CD4-positive, alpha-beta T cell treated with Interleukin-1 beta for 1 hour (primary cell): ENCODE results near the gene MOB1A.
"Not testable (repeated sequence)": the region's sequence is repeated elsewhere in the genome, so short reads cannot be mapped to it uniquely, and the experiment has no call there.

Source experiments
- DNase-seq, 2 donors: peaks; one replicate each; pipeline ENCODE4 v3.0.0-alpha.2; 2020 to 2022

MOB1A gene

DNA sequence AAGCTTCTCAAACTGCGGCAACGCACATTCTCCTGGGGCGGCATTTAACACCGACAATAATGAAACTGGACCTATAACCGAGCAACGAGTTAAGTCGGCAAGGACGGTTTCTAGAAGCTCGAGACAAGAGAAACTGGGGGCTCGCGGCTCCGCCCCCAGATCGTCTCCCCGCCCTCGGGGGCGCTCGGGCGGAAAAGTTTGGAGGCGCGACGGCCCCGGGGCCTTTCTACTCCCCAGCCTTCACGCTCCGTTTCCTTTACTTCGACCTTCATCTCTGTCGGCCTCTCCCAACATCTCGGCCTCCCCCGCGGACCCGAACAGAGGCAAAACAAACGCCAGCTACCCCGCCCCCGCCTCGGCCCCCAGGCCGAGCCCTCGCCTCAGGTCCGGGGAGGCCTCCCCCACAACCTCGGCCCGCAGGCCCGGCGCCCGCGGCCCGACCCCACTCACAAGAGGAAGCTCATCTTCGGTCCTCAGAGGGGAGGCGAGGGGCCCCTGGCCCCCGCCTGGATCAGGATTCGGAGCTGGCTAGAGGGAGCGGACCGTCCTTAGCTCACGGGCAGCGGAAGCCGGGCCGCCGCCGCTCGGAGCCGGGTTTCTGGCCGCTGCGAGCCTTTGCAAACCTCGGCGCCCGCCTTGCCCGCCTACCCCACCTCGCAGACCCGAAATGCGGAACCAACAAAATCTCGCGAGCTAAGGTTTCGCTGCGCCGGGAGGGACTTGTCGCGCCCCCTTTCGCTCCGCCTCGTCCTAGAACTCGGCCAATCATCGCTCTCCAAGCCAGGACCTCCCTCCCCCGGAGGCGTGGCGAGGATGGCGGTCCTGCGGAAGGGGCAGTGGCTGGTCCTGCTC, at the start of gene MOB1A:
Gene MOB1A (minus strand): TSS at position 669 of the 852 bp plus-strand sequence. CDS start 205 bp downstream, at position 464.
- peak; percentile 97 to 98 for DNase-seq

DNA sequence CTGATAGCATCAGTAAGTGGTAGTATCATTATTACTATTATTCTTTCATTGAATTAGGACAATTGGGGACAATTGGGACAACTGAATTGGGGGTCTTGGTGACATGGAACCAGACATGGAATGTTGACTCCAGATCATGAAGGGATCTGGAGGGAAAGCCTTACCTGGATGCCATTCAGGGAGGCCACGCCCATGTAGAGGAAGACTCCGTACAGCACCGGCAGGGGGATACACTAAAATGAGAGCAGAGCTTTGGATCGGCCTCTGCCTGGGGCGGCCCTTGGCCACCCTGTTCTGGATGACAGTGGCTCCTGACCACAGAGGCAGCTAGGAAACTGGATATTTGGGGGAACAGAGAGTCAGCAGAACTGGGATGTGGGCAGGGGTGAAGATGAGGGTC, 49.0 kb upstream of the MOB1A start:
- no peak for DNase-seq

DNA sequence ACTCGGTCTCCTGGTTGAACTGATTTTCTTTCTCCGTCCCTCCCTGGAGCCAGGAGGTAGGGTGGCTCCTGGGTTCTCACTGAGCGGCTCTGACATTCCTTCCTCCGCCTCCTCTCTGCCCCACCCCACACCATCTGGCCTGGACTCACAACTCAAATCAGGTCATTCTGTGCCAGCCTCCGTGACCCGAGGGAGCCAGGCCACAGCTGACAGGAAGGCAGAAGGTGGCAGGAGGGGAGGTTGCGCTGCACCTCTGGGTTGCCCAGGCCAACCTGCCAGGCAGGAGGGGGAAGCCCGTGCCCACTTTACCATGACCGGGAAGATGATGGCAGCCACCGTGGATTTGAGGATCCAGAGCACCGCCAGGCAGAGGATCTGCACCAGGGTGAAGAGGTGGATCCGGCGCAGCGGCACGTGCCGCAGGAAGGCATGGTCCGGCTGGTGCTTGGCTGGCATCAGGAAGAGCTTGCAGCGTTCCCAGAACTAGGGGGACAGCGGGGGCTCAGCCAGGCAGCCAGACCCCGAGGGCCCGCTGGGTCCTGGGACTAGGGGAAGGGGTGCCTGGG, 48.1 kb upstream of the MOB1A start:
- no peak for DNase-seq

DNA sequence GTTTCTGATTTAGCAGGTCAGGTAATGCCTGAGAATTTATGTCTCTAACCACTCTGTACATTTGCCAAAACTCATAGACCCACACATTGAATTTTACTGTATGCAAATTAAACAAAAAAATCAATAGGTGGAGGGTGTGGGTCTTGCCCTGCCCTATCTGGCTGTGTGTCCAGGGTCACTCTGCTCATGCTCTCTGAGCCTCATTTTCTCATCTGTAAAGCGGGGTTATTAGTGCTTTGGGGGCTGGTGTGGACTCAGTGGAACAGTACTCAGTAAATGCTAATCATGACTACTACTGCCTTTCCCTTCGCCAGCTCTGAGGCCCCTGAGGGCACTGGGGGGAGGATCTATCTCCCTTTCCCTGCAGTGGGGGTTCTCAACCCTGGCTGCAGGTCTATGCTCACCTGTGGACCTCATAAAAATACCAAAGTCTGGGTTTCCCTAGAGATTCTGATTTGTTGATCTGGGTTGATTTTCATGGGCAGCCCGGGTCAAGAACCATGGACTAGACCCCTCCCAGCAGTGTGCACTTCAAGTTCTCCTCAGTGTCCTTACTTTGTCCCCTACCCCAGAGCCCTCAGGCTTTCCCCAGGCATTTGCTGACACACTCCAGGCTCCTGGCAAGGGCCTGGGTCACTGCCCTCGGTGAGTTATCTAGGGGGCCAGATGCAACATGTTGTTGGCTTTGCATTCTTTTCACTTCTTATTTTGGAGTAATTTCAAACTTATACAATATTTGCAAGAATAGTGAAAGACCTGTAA, 47.2 kb upstream of the MOB1A start:
- no peak for DNase-seq

DNA sequence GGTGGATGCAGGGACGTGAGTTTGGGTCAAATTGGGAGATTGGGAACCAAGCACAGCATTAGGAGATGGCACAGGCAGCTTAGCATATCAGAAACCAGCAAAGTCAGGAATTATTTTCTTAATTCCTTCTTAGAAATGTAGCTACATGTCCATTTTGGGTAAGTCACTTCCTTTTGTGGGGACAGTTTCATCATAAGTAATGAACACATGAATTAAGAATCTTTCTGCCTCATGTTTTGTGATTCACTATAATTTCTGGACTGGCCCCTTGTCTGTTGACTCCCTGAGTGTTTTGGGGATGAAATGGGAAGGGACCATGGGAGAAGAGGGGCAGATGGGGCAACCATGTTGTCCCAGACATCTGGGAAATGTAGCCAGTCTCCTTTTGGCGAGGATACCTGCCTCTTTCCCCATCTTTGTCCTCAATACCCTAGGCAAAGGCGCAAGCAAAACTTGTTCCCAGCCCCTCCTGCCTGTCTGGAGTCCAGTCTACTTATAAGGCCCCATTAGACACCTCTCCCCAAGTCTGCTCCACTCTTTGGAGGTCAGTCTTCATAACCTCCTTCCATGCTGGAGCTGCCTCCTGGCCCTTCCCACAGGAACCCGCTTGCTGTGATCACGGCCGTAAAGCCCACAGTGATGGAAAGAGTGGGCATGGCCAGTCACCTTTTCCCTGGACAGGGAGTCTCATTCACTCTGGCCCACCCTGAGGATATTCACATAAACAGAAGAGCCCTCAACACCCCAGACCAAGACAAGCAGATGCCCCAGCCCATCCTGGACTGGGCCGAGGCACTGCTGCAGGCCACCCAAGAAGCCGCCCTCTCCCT, 45.5 kb upstream of the MOB1A start:
- no peak for DNase-seq

DNA sequence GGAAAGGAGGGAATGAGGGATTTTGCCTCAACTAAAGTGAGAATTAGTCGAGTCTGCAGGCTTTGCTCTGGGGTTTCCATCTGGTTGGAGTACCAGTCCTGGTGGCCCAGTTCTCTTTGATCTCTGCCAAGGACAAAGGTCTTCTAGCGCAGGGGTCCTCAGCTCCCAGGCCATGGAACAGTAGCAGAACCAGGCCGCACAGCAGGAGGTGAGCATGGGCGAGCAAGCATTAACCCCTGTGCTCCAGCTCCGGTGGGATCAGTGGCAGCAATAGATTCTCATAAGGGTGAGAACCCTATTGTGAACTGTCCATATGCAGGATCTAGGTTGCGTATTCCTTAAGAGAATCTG, 43.6 kb upstream of the MOB1A start:
- DNase-seq, result no peak

DNA sequence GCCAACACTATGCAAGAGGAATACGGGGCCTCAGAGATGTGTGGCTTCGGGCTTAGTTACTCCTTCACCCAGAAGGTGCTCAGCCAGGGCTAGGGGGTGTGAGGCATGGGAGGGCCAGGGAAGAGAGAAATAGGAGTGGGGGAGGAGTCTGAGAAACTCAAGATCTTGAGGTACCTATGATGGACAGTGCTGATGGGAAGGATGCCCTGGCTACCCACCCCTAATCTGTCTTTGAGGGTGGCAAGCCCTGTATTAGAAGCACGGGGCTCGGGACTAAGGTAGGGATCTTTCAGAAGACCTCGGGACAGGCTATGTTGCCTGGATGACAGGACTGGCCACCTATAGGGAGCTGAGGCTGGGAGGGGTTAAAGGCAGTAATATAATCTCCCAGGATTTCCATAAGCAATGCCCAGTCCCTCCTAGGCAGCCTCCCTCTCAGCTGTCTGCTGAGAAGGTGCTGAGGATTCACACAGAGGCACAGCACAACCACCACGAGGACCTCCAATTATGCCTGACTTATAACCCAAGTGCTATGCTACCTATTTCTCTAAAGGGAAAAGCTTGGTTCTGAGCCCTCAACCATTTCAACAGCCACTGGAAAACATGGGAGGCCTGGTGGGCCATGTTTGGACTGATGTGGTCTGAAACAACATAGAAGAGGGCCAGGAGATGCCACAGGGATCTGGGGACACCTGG, 43.1 kb upstream of the MOB1A start:
- DNase-seq, result no peak

DNA sequence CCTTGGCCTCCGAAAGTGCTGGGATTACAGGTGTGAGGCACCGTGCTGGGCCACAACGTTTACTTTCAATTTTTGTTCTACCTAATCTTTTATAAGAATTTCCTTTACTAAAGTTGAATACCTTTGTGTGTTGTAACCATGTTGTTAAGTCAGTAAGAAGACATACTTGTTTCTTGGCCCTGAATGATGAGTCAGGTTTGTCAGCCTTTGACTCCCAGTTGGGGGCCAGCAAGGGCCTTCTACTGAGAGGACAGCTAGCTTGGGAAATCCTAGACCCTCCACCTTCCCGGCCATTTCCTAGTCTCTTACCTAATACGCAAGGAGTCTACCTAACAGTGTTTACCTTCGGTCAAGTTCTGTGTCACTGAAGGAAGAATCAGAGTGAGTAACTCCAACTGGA, 42.4 kb upstream of the MOB1A start:
- DNase-seq, result no peak

DNA sequence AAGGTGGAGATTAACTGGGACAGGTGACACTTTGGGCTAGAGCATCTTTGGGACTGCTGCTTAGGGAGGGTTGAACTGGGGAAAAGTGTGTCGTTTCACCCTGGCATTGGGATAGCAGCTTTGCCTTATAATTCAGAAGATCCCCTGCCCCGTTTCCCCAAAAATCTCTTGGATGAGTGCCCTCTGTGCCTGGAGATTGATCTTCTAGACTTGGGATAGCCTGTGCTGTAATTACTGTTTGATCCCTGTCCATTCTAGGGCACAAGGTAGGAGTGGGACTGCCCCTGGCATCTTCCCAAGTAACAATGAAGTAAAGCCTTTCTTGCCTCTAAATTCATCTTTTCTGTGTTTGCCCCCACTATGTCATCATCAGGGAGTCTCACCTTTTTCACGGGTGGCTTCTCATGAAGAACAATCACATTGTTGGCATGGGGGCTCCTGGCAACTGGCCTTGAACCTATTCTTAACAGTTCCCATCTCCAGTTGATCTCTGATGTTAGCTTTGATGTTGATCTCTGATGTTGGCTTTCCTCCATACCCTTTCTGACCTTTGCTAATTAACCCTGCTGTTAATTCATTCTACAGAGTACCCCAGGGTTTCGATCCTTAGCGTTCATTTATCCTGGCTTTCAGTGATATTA, 41.3 kb upstream of the MOB1A start:
- no peak for DNase-seq

DNA sequence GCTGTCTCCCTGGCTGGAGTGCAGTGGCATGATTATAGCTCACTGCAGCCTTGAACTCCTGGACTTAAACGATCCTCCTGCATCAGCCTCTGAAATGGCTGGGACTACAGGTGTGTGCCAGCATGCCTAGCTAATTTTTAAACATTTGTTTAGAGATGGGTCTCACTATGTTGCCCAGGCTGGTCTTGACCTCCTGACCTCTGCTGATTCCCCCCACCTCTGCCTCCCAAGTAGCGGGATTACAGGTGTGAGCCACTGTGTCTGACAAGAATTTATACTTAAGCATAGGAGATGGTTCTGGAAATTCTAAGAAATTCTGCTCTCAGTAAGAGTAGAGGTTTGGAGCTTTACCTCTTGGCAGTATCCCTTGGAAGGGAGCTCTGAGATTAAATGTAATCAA, 38.0 kb upstream of the MOB1A start:
- no peak for DNase-seq

DNA sequence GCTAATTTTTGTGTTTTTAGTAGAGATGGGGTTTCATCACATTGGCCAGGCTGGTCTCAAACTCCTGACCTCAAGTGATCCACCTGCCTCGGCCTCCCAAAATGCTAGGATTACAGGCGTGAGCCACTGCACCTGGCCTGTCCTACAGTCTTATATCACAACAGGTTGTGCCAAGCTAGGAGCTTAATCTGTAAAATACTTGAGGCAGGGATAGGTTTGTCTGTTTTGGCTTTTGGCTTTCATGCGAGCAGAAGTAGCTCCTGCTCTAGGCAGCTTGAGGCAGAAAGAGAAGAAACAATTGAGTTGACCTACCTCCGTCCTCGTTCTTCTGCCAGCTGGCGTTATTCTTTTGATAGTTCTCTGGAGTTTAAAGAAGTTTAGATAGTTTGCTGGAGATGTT, 37.1 kb upstream of the MOB1A start:
- not testable (repeated sequence) for DNase-seq

DNA sequence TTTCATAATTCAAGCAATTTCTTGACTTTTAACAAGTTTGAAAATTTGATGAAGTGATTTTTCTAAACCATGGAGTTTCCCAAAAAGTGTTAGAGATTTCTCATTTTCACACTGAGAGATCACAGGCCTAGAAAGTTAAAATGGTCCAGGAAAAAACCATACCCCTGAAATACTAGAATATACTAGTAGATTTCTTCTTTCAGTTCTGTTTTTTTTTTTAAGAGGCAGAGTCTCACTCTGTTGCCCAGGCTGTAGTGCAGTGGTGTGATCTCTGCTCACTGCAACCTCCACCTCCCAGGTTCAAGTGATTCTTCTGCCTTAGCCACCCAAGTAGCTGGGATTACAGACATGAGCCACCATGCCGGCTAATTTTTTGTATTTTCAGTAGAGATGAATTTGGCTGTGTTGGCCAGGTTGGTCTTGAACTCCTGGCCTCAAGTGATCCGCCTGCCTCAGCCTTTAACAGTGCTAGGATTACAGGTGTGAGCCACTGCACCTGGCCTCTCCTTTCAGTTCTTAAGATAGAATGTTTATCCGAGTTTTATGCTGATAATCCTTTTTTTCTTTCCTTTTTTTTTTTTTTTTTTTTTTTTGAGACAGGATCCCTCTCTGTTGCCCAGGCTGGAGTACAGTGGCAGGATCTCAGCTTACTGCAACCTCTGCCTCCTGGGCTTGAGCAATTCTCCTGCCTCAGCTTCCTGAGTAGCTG, 34.2 kb upstream of the MOB1A start:
- DNase-seq, result no peak

DNA sequence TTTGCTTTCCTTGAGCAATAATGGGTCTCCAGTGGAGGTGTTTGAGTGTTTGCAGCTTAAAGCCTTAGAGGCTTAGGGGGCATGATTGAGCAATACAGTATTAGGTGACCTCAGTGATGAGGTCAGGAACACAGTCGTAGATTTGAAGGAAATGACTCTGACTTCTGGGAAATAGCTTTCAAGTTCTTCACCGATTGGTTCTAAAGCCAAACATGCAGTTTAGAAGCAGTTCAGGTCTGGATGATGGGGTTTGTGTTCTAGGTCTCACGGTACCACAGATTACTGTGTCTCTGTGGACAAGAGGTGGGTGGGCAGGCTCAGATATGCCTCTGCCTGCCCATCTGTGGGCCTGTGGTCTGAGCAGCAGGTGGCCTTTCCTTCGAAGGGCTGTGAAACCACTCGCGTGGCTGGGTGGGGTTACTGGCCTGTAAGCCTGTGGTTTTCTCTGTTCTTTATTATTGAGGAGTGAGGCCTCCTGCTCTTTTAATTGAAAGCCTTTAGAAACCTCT, 27.6 kb upstream of the MOB1A start:
- peak; percentile 38 to 59 for DNase-seq

DNA sequence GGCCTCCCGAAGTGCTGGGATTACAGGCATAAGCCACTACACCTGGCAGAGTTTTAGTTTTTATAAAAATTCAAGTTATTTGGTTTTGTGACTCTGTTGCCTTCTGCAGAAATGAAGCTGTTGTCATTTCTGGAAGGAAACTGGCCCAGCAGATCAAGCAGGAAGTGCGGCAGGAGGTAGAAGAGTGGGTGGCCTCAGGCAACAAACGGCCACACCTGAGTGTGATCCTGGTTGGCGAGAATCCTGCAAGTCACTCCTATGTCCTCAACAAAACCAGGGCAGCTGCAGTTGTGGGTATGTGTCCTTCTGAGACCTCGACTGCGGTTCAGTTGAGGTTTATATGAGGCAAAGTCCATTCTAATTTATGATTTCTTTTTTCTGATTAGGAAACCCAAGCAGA, 26.9 kb upstream of the MOB1A start:
- DNase-seq, result peak in 1 of 2 donors; percentile 30

DNA sequence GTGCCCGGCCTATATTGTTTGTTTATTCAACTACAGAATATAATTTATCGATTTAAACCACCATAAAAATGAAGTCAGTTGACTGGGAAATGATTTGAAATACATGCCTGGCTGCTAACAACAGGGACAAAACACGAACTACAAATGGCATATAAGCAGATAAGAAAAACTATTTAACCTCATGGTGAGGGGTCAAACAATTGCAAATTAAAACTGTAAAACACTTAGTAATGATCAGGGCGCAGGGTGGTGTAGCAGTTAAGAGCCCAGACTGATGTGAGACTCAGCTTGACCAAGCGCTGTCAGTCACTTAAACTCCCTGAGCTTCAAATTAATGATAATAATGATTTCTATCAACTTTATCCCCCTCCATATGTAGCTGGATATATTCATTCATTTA, 26.4 kb upstream of the MOB1A start:
- no peak for DNase-seq

DNA sequence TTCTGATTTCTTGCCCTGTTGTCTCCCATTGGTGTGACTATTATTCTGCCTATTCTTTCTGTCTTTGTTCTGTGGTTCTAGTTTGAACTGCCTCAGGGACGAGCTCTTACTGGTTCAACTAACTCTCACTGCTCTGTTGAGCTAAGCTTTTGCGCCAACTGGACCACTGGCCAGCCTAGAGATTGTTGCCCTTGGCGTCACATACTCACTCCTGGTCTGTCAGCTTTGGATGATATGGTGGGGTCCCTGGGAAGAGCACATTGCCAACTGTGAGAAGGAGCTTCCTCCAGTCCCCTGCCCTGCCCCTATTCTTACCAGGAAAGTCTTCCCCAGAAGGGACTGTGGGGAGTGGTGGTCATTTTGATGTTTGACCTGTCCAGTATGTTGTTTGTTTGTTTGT, 25.8 kb upstream of the MOB1A start:
- no peak for DNase-seq

DNA sequence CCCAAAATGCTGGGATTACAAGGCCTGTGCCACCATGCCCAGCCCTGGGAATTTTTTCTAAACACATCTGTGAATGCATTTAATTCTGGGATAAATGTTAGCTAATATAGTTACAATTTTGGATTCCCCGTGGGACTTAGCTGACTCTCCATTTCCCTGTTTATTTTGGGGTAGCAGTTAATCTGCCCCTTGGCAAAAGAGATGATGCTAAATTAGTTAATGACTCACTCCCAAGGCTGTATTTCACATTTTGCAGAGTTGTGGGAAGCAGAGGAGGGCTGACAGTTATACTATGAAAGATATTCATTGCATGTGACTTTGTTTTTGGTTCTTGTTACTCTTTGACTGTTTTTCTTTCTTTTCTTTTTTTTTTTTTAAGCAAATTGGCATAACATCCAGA, 22.9 kb upstream of the MOB1A start:
- no peak for DNase-seq

DNA sequence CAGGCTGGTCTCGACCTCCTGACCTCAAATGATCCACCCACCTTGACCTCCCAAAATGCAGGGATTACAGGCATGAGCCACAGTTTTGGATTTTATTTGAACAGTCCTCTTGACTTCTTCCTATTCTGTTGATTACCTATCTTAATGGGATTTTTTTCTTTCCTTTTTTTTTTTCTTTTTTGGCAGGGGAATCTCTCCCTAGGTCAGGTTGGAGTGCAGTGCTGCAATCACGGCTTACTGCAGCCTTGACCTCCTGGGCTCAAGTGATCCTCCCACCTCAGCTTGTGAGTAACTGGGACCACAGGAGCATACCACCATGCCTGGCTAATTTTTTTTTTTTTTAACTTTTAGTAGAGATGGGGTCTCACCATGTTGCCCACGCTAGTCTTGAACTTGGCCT, 22.5 kb upstream of the MOB1A start:
- no peak for DNase-seq

DNA sequence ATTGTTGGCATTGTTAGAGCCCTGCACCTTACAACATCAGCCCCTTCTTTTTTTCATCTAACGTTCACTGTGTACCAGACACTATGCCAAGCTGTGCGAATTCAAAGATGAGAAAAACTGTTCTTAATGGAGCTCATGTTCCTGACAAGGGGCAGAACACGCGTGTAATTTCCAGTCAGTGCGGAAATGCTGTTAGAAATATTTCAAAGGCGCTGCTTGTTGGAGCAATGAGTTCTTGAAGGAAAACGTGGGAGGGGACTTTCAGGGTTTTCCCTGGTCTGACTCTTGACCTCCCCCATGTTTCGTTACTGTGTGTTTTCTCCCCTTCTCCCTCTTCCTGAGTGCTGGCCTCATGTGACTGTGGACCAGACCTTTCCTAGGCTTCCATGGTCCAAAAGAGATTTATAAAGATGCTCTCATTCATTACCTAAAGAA, 21.2 kb upstream of the MOB1A start:
- no peak for DNase-seq

DNA sequence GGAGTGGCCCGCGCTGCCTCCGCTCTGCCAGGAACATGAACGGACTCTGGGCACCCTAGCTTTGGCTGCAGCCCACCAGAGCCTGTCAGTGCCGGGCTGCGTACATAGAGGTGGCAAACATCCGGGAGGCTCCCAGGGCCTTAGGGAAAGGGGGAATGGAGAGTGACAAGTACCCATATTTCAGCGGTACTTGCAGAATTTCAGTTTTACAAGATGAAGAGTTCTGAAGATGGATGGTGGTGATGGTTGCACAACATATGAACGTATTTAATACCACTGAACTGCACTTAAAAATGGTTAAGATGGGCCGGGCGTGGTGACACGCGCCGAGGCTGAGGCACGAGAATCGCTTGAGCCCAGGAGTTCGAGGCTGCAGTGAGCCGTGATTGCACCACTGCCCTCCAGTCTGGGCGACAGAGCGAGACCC, 20.6 kb upstream of the MOB1A start:
- peak in 1 of 2 donors; percentile 23 for DNase-seq
